Fibroblast of gingiva (primary cell): ENCODE measurements around the gene ANKRD40.
A peak's percentile ranks its signal among the peaks of the same experiment; 100 is the strongest.
"Not testable (repeated sequence)": the region's sequence is repeated elsewhere in the genome, so short reads cannot be mapped to it uniquely, and the experiment has no call there.

ENCODE experiments used
- DNase-seq: peaks from one replicate; pipeline ENCODE4 v3.0.0-alpha.2; 2011; ENCODE audit warnings: low read depth

The ANKRD40 gene

DNA sequence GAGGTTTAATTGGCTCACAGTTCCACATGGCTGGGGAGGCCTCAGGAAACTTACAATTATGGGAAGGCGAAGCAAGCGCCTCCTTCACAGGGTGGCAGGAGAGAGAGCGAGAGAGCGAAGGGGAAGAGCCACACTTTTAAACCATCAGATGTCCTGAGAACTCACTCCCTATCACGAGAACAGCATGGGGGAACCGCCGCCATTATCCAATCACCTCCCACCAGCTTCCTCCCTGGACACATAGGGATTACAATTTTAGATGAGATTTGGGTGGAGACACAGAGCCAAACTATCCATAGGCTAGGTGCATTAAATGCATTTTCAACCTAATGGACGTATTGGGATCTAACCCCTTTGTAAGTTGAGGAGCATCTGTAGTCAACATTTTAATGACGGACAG is 4.9 kb upstream of the ANKRD40 start:
- DNase-seq = no peak

DNA sequence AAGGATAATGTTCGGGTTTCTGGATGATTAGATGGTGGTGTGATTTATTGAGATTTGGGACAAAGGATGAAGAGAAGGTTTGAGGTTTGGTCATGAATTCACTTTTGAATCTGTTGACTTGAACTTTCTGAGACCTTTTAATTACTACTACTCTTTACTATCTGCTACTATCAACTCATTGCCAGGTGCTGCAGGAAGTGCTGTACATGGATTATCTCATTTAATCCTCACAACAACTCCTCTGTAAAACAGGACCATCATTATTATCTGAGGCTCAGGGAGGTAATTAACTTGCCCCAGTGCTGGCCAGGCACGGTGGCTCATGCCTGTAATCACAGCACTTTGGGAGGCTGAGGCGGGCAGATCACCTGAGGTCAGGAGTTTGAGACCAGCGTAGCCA is 2.9 kb upstream of the ANKRD40 start:
- DNase-seq = no peak

DNA sequence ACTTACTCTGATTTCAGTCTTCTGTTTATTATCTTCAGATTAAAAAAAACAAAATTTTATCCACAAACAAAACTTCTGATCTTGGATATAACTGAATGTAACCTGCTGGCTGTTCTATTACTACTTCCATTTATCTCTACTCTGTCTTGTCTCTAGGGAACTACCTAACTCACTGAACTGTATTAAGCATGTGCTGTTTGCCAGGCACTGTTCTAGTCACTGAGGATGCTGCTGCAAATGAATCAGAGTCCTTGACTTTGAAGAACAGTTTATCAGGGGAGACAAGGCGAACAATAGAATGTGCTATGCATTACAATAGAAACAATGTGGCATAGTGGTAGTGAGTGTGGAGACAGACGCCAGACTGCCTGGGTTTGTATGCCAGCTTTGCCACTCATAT is 2.3 kb upstream of the ANKRD40 start:
- DNase-seq = no peak

DNA sequence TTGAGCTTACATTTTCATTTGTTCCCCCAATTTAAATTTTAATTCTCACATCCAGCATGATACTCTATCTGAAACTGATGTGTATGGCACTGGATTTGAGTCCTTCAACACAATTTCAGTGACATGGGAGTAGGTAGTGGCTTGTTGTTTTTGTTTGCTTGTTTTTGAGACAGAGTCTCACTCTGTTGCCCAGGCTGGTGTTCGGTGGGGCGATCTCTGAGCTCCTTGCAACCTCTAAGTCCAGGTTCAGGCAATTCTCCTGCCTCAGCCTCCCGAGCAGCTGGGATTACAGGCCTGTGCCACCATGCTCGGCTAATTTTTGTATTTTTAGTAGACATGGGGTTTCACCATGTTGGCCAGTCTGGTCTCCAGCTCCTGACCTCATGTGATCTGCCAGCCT is 1.3 kb upstream of the ANKRD40 start:
- not testable (repeated sequence) for DNase-seq

DNA sequence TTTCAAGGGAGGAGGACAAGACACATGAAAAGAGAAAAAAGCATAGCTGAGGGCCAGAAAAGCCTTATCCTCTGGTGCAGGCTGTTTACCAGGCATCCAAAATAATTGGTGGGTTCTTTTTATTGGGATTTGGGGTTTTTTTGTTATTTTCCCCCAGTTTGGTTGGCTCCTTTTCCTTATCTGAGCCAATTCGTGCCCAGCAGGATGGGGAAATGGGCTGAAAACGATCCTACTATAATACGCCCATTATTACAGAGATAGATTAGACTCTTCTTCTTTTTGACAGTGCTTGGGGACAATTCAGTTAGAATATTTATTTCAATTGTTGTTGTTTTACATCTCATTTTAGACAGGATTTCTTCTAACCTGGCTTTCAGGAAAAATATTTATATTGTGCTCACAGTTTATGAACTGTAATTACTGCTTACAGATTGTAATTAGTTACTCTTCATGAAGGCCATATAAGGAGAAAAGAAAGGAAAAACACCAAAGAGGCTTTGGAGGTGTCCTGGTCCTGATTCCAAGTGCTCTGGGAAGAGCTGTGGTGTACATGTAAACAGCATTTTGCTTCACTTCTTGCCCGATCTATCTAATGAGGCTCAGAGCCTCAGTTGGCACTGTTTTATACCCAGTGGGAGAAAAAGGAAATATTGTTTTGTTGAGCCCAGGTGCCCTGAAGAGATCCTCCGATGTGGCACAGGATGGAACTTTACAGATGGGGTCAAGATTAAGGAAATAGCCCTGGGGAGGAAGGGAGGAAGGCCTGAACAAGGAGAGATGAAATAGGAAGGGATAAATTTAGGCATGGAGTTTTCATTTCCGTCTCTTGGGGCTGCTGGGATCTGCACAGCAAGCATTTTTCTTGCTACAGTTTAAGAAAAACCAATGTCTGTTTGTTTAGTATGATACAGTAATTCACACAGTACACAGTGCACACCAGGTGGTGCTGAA is 611 bp upstream of the ANKRD40 start:
- DNase-seq = peak; percentile 23

DNA sequence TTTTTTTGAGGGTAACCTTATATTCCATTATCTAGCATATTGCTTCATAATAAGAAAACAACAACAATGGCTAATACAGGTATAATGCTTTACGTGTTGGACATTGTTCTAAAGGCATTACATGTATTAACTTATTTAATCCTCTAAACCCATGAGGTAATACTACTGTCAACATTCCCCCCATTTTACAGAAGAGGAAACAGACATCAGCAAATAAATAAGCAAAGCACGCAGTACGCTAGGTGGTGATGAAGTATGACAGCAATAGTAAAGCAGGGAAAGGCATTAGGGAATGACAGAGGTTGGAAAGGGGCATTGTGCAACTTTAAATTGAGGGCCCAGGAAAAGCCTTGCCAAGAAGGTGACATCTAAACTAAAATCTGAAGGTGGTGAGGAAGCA is 4.6 kb downstream of the ANKRD40 start:
- no peak for DNase-seq

DNA sequence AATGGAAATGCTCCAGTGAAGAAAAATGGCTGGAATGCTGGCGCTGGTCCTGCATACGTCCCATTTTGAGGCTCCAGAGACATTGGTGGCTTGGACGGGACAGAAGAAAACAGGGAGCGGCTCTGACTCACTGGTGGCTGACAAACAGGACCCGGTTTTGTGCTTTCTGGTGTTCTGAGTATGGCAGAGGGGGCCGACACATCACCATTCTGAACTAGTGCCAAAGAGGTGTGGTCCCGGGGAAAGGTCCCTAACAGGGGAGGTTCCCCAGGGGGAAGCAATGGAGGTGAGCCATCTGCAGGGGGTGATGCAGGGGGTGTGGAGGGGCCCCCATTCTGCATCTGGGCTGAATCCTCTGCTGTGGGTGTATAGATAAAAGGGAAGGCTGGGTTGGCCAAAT is 8.3 kb downstream of the ANKRD40 start:
- DNase-seq = no peak

DNA sequence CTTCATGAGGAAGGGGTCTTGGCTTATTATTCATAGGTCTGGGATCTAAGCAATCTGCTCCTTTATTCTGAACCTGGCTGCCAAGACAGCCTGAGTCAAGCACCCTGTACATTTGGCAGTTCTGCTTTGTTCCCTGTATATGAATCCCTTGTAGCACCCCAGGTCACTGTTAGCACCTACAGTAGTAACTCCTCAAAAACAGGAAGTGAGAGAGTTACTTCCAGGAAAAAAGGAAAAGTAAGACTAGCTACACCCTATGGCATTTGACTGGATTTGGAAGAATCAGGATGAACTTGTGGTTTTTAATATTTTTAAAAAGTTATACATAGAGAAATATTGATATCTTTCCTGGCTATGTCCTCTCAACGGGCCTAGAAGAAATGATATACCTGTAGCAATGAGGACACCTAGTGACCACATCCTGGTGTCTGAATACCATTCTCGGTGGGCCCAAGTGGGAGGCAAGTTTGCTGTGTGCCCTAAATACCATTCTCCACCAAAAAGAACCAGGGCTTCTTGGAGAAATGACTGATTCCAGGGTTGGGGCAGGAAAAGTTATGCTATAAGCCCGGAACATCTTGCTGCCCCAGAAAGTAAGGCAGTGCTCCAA is 9.9 kb downstream of the ANKRD40 start:
- no peak for DNase-seq

DNA sequence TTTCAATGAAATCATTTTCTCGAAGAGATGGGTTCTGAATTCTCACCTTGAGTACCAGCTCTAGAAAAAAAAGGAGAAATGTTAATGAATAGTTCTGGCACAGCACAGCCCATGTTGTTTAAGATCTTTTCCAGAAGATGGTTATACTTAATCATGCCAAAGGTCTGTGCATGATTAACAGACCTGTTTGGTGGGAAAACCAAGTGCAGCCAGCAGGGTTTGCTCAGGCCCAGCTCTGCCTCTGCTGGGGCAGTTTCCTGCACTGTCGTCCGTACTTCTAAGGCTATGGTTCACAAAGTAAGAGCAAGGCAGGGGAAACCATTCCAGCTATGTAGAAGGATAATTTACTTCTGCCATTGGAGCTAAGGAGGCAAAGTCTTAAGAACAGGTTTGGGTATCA is 10.7 kb downstream of the ANKRD40 start:
- no peak for DNase-seq

DNA sequence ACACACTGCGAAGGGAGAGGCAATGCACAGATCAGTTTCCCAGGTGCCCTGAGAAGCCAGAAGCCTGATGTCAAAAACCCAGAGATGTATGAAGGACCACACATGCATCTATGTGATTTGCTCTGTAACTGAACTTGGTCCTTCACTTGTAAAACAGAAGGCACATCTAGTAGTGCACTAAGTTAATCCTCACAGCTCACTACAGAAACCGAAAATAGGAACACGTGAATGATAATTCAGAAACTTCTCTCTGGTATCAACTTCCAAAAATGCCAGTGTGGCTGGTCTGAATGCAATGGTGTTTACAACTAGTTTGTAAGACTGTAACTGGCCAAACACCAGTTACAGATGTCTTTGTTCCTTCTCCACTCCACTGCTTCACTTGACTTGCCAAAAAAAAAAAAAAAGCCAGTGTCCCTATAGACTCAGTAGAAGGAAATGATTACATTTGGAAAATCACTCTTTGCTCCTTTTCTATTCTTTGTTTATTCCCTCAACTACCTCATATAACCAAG is 11.3 kb downstream of the ANKRD40 start:
- DNase-seq = no peak

DNA sequence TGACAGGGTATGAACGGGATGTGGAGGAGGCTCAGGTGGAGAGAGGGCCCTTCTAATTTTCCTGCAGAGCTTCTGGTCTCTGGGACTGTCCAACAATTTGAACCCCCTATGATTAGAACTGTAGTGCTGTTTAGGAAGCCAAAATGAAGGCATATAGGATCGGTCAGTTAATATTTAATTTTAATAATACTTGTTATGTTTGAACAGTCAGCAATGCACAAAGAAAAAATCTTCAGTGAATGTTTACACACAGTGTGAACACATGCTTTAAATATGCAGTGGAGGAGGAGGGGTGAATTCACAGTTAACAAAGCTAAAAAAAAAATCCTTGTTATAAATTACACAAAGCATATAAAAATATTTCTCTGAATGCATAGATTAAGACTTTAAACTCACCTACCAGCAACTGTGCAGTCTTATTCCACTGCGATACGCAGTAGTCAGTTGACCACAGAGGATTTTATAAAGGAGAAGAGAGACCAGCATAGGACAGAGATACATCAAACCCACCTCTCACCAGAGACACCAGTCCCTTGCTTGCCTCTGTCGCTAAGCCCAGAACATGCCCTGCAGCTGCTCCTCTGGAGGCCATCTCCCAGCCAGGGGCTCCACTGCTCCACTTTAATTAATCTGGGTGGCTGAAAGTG is 14.6 kb downstream of the ANKRD40 start:
- no peak for DNase-seq

DNA sequence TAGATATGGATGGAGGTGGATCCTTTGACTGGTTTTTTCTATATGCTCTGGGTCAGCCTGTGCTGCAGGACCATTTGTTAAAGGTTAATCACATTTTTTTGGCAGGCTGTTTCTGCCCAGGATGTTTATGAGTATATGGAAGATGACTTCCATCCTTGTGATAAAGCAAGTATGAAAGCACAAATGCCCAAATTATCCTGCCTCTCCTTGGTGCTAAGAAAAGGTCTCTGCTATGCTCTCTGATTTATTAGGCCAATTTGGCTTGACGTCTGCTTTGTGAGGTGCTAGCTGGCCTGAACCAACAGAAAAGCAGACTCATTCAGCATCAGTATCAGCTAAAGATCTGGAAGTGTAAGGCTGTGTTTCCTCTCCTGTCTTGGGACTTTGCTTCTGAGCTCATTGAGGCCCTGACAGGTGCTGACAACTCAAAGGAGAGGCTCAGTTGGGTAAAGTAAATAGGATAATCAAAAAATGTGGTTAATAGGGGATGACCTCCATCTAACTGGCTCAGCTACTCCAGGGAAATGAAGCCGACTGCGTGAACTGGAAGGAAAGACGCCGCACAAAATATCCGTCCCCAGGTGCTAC is 15.2 kb downstream of the ANKRD40 start:
- no peak for DNase-seq

DNA sequence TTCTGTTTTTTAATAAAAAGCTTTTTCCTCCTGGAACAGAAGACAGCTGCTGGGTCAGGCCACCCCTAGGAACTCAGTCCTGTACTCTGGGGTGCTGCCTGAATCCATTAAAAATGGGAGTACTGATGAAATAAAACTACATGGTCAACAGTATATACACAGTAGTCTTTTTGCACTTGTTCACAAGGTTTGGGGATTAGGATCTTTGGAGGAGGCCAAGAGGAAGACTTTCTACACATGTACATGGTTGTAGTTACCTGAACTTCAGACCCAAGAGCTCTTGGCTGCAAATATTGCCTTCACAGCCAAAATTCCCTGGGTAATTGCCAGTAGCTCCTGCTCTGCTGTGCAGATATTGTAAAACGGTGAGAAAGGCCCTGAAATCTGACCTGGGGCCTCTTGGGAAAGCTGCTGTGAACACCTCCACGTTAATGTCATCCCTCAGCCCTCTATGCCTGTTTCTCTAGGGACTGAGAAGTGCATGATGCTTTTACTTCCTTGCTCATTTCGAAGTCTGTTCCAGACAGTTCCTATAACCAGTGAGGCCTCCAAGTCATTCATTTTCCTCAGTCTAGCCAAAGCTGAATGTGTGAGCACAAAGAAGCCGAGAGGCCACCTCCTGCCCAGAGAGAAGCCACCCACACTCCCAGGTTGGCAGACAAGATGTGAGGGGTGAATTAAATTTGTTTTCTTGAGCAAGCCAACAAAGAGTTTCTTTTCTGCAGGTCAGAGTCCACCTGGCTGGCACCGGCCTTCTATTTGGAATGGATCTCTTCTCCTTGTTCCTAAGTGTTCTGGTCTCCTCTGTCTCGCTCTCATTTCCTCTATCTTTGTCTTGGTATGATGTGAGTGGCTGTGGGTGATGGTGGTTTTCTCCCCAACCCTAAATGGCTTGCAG is 15.9 kb downstream of the ANKRD40 start:
- no peak for DNase-seq

DNA sequence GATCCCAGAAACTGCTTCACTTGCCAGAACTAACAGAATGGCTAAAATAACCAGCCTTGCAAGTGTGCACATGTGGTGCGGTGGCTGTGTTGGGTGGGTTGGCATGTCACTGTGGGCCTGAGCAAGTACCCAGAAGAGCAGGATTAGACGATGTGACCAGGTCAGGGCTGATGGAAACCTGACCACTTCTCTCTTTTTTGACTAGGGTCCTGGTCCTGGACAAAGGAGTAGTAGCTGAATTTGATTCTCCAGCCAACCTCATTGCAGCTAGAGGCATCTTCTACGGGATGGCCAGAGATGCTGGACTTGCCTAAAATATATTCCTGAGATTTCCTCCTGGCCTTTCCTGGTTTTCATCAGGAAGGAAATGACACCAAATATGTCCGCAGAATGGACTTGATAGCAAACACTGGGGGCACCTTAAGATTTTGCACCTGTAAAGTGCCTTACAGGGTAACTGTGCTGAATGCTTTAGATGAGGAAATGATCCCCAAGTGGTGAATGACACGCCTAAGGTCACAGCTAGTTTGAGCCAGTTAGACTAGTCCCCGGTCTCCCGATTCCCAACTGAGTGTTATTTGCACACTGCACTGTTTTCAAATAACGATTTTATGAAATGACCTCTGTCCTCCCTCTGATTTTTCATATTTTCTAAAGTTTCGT is 16.7 kb downstream of the ANKRD40 start:
- no peak for DNase-seq

DNA sequence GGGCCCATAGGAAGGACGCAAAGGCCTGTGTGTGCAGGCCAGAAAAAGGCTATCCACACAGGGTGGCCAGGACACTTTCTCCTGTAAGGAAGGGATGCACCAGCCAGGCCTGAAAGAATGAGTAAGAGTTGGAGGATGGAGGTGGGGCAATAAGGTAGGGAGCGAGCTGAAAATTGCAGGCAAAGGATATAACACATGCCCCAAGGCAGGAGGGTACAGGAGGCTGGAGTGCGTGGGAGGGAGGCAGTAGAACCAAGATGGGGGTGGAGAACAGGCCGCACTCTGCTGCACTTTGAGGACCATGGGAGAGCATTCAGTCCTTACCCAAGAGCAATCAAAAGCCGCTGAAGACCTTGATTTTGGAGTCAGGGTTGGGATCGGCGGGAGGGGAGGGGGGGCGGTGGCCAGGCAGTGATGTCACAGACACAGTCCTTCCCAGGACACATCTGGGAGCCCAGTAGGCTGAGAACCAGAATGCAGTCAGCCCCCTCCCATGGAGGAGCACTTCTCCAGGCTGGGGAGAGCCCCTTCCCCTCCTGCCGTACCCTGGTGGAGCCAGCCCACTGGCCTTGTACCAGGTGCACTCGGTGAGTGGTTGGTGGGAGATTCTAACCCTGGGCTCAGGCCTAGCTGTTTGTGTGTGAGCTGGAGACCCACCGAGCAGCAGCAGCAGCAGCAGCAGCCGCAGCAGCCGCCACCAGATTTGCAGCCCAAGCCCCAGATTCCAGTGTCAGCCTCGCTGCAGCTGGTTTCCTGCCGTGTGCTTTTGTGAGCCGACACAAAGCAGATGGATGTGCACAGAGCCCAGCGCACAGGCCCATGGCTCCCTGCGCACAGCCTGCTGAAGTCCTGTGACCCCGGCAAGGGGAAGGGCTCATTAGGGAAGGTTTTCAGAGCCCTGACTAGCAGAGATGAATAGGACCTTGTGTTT is 17.5 kb downstream of the ANKRD40 start:
- DNase-seq = no peak

DNA sequence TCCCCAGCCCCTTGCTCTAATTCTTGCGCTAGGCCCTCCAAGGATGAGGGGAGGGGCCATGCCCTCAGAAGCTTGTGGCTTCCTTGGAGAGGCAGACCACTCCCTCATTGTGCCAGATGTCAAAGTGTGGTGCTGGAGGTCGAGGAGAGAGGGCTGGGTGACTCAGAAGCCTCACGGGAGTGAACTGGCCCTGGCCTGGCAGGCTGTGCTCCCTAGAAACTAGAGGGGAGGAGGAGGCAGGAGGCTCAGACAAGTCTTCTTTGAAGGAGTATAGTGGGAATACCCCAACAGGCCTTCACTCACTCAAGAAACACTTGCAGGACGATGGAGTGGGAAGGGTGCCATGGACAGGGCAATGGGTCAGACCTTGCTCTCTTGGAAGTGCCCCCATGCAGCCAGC is 18.5 kb downstream of the ANKRD40 start:
- peak; percentile 56 for DNase-seq

DNA sequence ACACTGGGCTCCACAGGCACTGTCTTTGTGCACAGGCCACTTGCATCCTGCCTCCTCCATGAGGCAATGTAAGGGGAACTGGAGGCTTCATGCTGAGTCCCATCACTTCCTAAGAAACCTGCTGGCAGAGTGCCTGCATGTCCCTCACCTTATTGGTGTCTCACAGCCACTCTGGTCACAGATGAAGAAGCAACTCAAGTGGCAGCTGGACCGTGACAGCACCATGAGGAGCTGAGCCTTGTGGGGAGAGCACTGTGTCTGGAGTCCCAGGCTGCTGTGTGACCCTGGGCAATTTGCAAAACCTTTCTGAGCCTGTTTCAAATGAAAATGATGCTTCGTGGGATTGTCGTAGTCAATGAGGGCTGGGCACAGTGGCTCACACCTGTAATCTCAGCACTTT is 19.5 kb downstream of the ANKRD40 start:
- no peak for DNase-seq

DNA sequence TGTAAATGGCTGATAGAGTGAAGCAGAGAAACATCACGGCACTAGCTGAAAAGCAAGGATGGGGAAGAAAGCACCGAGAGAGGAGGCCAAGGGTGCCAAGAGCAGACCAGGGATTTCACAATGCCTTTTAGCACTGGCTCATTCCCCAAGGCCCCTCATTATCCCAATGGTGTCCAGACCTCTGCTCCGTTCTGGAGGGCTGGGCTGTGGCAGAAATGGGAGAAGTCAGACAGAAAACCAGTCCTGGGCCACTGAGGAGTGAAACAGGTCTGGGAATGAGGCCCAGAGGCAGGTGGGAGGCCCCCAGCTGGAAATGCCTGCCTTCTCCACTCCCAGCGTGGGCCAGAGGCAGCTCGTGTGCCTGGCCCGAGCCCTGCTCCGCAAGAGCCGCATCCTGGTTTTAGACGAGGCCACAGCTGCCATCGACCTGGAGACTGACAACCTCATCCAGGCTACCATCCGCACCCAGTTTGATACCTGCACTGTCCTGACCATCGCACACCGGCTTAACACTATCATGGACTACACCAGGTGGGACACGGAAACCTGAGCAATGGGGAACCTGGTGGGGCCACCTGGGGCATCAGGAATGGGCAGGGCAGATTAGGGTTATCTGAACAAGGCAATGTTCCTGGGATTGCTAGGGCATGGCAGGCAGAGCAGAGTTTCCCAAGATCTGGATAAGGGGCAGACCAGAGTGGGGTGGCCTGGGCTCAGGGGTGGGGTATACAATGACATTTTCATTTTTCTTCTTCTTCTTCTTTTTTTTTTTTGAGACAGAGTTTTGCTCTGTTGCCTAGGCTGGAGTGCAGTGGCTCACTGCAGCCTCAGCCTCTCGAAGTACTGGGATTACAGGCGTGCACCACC is 20.3 kb downstream of the ANKRD40 start:
- DNase-seq = peak; percentile 54
